PC-3 (cell line): ENCODE measurements around the gene C6orf136. TPM values are rescaled to one million over a fixed set of nuclear protein-coding genes. Genes with fewer than 3 reads are reported as not detected.

Source experiments
- ATAC-seq: fragments of 200-7000 bp; cut with Tn5 transposase; 2 replicates; pipeline ENCODE4 v1.9.1; 2020; ENCODE audit warnings: mild to moderate bottlenecking, moderate library complexity
- BruUV-seq: library from RNA; stranded (reverse); fragments of 400-500 nt; replicated peaks from 2 replicates; lab custom pipeline; 2021; lab: Mats Ljungman, UMichigan
- CTCF ChIA-PET: fragments of 300-600 bp; sonication (Branson Sonifier 250); formaldehyde crosslinking; loops from one replicate; lab custom pipeline; 2022; ENCODE audit warnings: antibody characterized with exemption; lab: Charles Lee
- POLR2A ChIA-PET: fragments of 300-600 bp; sonication (Branson Sonifier 250); formaldehyde crosslinking; loops from one replicate; lab custom pipeline; 2022; ENCODE audit warnings: antibody characterized with exemption; ENCODE audit not compliant: unreplicated experiment; lab: Charles Lee
- DNase-seq: peaks from one replicate; pipeline ENCODE4 v3.0.0-alpha.2; 2015
- H2AFZ ChIP-seq: fragments of 300-600 bp; sonication (generic); 2 replicates; pipeline ENCODE4 v1.6.0; 2016; ENCODE audit warnings: antibody characterized with exemption, low read length
- H3F3A ChIP-seq: fragments of 300-600 bp; sonication (generic); one replicate; pipeline ENCODE4 v1.6.0; 2017; ENCODE audit warnings: antibody characterized with exemption, low read length, control low read depth, mild to moderate bottlenecking; ENCODE audit not compliant: unreplicated experiment
- H3K27ac ChIP-seq: fragments of 300-600 bp; sonication (generic); 2 replicates; pipeline ENCODE4 v1.5.1; 2016; ENCODE audit warnings: mild to moderate bottlenecking, low read length
- H3K27me3 ChIP-seq: fragments of 300-600 bp; sonication (generic); 2 replicates; pipeline ENCODE4 v1.6.1; 2016; ENCODE audit warnings: low read length, mixed read lengths
- H3K36me3 ChIP-seq: fragments of 300-600 bp; sonication (generic); 2 replicates; pipeline ENCODE4 v1.6.1; 2016; ENCODE audit warnings: low read depth, mixed run types, low read length, mixed read lengths
- H3K4me1 ChIP-seq: fragments of 300-600 bp; sonication (generic); 2 replicates; pipeline ENCODE4 v1.5.1; 2016; ENCODE audit warnings: low read length; ENCODE audit not compliant: insufficient read depth
- H3K4me2 ChIP-seq: fragments of 300-600 bp; sonication (generic); 2 replicates; pipeline ENCODE4 v1.6.0; 2016; ENCODE audit warnings: low read length
- H3K4me3 ChIP-seq: fragments of 300-600 bp; sonication (generic); 2 replicates; pipeline ENCODE4 v1.5.1; 2016; ENCODE audit warnings: mild to moderate bottlenecking, low read length, mixed read lengths
- H3K79me2 ChIP-seq: fragments of 300-600 bp; sonication (generic); 2 replicates; pipeline ENCODE4 v1.6.1; 2017; ENCODE audit warnings: low read length, mixed read lengths
- H3K9ac ChIP-seq: fragments of 300-600 bp; sonication (generic); 2 replicates; pipeline ENCODE4 v1.6.0; 2016; ENCODE audit warnings: mild to moderate bottlenecking, low read length
- H3K9me2 ChIP-seq: fragments of 300-600 bp; sonication (generic); replicated peaks from 2 replicates; pipeline ENCODE4 v1.6.1; 2016; ENCODE audit warnings: mixed run types, low read length, mixed read lengths
- H3K9me3 ChIP-seq: fragments of 300-600 bp; sonication (generic); 2 replicates; pipeline ENCODE4 v1.6.1; 2016; ENCODE audit warnings: low read length, mixed read lengths
- H4K20me1 ChIP-seq: fragments of 300-600 bp; sonication (generic); 2 replicates; pipeline ENCODE4 v1.6.1; 2016; ENCODE audit warnings: low read length, mixed read lengths
- CTCF ChIP-seq: fragments of 300-600 bp; sonication (generic); conservative IDR thresholded peaks from 2 replicates; pipeline ENCODE4 v1.5.1; 2017; ENCODE audit warnings: antibody characterized with exemption, low read depth, mild to moderate bottlenecking, low read length
- EZH2 ChIP-seq: fragments of 300-600 bp; sonication (generic); IDR thresholded peaks from one replicate; pipeline ENCODE4 v1.6.1; 2017; ENCODE audit warnings: antibody characterized with exemption, mild to moderate bottlenecking, low read length; ENCODE audit not compliant: unreplicated experiment
- EZH2phosphoT487 ChIP-seq: fragments of 300-600 bp; sonication (generic); IDR thresholded peaks from 2 replicates; pipeline ENCODE4 v1.6.1; 2018; ENCODE audit warnings: mild to moderate bottlenecking, antibody characterized with exemption, low read length, borderline replicate concordance
- intact Hi-C: fragments of 100-400 bp; cut with micrococcal nuclease; formaldehyde crosslinking; loops from 2 replicates; pipeline ENCODE4 v1.9.0; 2023
- total RNA-seq: library from RNA; depleted of rRNA; stranded (reverse); fragments of >200 nt; gene quantifications from 2 replicates; pipeline ENCODE4 v1.2.3, GENCODE V29; 2014

The C6orf136 gene
- total RNA-seq, 1 experiment from 2014 or later = 18.7 TPM

- peaks cover 60% of the 10 kb centered on the region for H3K36me3 ChIP-seq
- CTCF ChIA-PET = no interaction called here
- no peak for DNase-seq
Measured at GRCh38 chr6:30601815-30602641, 44.9 kb upstream of the C6orf136 start.

GRCh38 chr6:30603961-30604360 is 43.0 kb upstream of the C6orf136 start:
- no peaks in the 10 kb centered on the region for H3K4me1 ChIP-seq
- no peaks in the 10 kb centered on the region for H3K27me3 ChIP-seq
- no peak overlapping the region for H2AFZ ChIP-seq
- H4K20me1 ChIP-seq = no peaks in the 10 kb centered on the region
- POLR2A ChIA-PET = no interaction called here
- no peaks in the 10 kb centered on the region for H3K9me3 ChIP-seq
- H3F3A ChIP-seq = peaks cover 6% of the 10 kb centered on the region
- no peaks in the 10 kb centered on the region for H3K9me2 ChIP-seq
- no peak overlapping the region for H3K4me3 ChIP-seq
- CTCF ChIA-PET = no interaction called here
- no peak overlapping the region for H3K4me2 ChIP-seq
- ATAC-seq = no peak
- no peak overlapping the region for H3K27ac ChIP-seq
- no peaks in the 10 kb centered on the region for H3K79me2 ChIP-seq
- H3K9ac ChIP-seq = no peak overlapping the region
- intact Hi-C loops = no loop called here
- peaks cover 73% of the 10 kb centered on the region for H3K36me3 ChIP-seq
- TF ChIP-seq EZH2phosphoT487 (no peak), EZH2 (no peak), CTCF (no peak)
- BruUV-seq = TSS peak; percentile 11
- no peak for DNase-seq

More at GRCh38 chr6:30601815-30602641, 44.9 kb upstream of the C6orf136 start:
- no peaks in the 10 kb centered on the region for H4K20me1 ChIP-seq
- no peak overlapping the region for H3K9ac ChIP-seq
- ATAC-seq = no peak
- no peak overlapping the region for H2AFZ ChIP-seq
- H3K4me2 ChIP-seq = no peak overlapping the region
- no peaks in the 10 kb centered on the region for H3K27me3 ChIP-seq
- H3K9me3 ChIP-seq = no peaks in the 10 kb centered on the region
- no peaks in the 10 kb centered on the region for H3K79me2 ChIP-seq
- BruUV-seq = no TSS peak
- POLR2A ChIA-PET = no interaction called here
- intact Hi-C loops = no loop called here
- peaks cover 3% of the 10 kb centered on the region for H3F3A ChIP-seq
- no peaks in the 10 kb centered on the region for H3K9me2 ChIP-seq
- no peaks in the 10 kb centered on the region for H3K4me1 ChIP-seq
- H3K27ac ChIP-seq = no peak overlapping the region
- no peak overlapping the region for H3K4me3 ChIP-seq
- TF ChIP-seq EZH2phosphoT487 (no peak), EZH2 (no peak), CTCF (no peak)

- intact Hi-C loops = no loop called here
- TF ChIP-seq EZH2phosphoT487 = no peak
- TF ChIP-seq EZH2 = no peak
- no peak for TF ChIP-seq CTCF
- no peak for DNase-seq
- POLR2A ChIA-PET = interaction anchor here (0.6 kb wide), 1 partner anchor 16 kb away, joined by 3 read pairs; no protein-coding TSS in a partner anchor
- Histone ChIP-seq H3K36me3 (peaks cover 49% of the 10 kb centered on the region), H3F3A (peaks cover 11% of the 10 kb centered on the region), H3K79me2 (peaks cover 40% of the 10 kb centered on the region), H3K27me3 (no peaks in the 10 kb centered on the region), H3K9ac (no peak overlapping the region), H3K27ac (no peak overlapping the region), H2AFZ (no peak overlapping the region), H3K4me2 (no peak overlapping the region), H3K9me3 (no peaks in the 10 kb centered on the region), H3K4me1 (peaks cover 23% of the 10 kb centered on the region), H3K4me3 (no peak overlapping the region), H4K20me1 (peaks cover 33% of the 10 kb centered on the region), H3K9me2 (no peaks in the 10 kb centered on the region)
- no TSS peak for BruUV-seq
- CTCF ChIA-PET = interaction anchor here (0.5 to 0.6 kb wide), 2 partner anchors 12 to 284 kb away, joined by 3 read pairs; no protein-coding TSS in a partner anchor
- no peak for ATAC-seq
Measured at GRCh38 chr6:30610065-30610464, 36.9 kb upstream of the C6orf136 start.
